Fibroblast of lung (primary cell): ENCODE data around the gene USP24. TPM values are rescaled to one million over a fixed set of nuclear protein-coding genes. Genes with fewer than 3 reads are reported as not detected.

Experiments
- DNase-seq, 2 donors: peaks; one replicate each; pipeline versions ENCODE4 v3.0.0 to v3.0.0-alpha.2; 2010; ENCODE audit warnings: low read depth in 2 of 2
- H2AFZ ChIP-seq: 2 replicates; pipeline ENCODE4 v1.5.1; 2012; ENCODE audit warnings: low read length, control low read depth, inconsistent platforms
- H3K27ac ChIP-seq: 2 replicates; pipeline ENCODE4 v1.5.1; 2011; ENCODE audit warnings: low read length, control low read depth; ENCODE audit not compliant: insufficient read depth
- H3K27me3 ChIP-seq: 2 replicates; pipeline ENCODE4 v1.5.1; 2011; ENCODE audit warnings: mild to moderate bottlenecking, low read length; ENCODE audit not compliant: control insufficient read depth, insufficient read depth
- H3K36me3 ChIP-seq: 2 replicates; pipeline ENCODE4 v1.5.1; 2011; ENCODE audit warnings: low read length; ENCODE audit not compliant: control insufficient read depth, insufficient read depth
- H3K4me1 ChIP-seq: 2 replicates; pipeline ENCODE4 v1.5.1; 2011; ENCODE audit warnings: low read length; ENCODE audit not compliant: control insufficient read depth, insufficient read depth; ENCODE audit errors: extremely low read depth
- H3K4me2 ChIP-seq: 2 replicates; pipeline ENCODE4 v1.5.1; 2011; ENCODE audit warnings: low read length, control low read depth; ENCODE audit not compliant: insufficient read depth; ENCODE audit errors: extremely low read depth
- H3K4me3 ChIP-seq, 4 experiments: fragments of 200-600 bp in 1 of 4; sonication (generic) in 1 of 4; replicated peaks in 1 of 4; 2 replicates each; pipeline ENCODE4 v1.5.1; 2011 to 2016; ENCODE audit warnings: low read length in 4 of 4, low read depth in 3 of 4, mild to moderate bottlenecking in 3 of 4, control low read depth in 2 of 4, inconsistent platforms in 1 of 4, mixed read lengths in 1 of 4; ENCODE audit not compliant: insufficient read depth in 1 of 4; ENCODE audit errors: control extremely low read depth in 1 of 4
- H3K79me2 ChIP-seq: 2 replicates; pipeline ENCODE4 v1.5.1; 2012; ENCODE audit warnings: mild to moderate bottlenecking, low read length, inconsistent platforms; ENCODE audit not compliant: control insufficient read depth, insufficient read depth
- H3K9ac ChIP-seq: 2 replicates; pipeline ENCODE4 v1.5.1; 2011; ENCODE audit warnings: mild to moderate bottlenecking, low read length, control low read depth; ENCODE audit not compliant: insufficient read depth
- H3K9me3 ChIP-seq: 2 replicates; pipeline ENCODE4 v1.5.1; 2012; ENCODE audit warnings: low read depth, low read length; ENCODE audit not compliant: control insufficient read depth, insufficient read depth
- H4K20me1 ChIP-seq: 2 replicates; pipeline ENCODE4 v1.5.1; 2011; ENCODE audit warnings: low read length; ENCODE audit not compliant: control insufficient read depth, insufficient read depth; ENCODE audit errors: extremely low read depth
- CTCF ChIP-seq, 2 donors: IDR thresholded peaks in 1 of 2; conservative IDR thresholded peaks in 1 of 2; 1 replicate in 1 of 2; 2 replicates in 1 of 2; pipeline ENCODE4 v1.5.1; 2011 to 2012; ENCODE audit warnings: low read length in 2 of 2, control low read depth in 1 of 2, inconsistent platforms in 1 of 2, low read depth in 1 of 2, mild to moderate bottlenecking in 1 of 2
- EZH2 ChIP-seq: IDR thresholded peaks from 2 replicates; pipeline ENCODE4 v1.5.1; 2012; ENCODE audit warnings: low read length, control low read depth, mild to moderate bottlenecking; ENCODE audit errors: missing control alignments
- polyA plus RNA-seq, 2 donors: library from polyadenylated mRNA; depleted of rRNA in 1 of 2; stranded (reverse) in 1 of 2; unstranded in 1 of 2; fragments of >200 nt; gene quantifications; 2 replicates each; pipeline ENCODE4 v1.2.1, GENCODE V29; 2011 to 2012; ENCODE audit warnings: missing spikeins in 1 of 2
- total RNA-seq: library from RNA; depleted of rRNA; stranded (reverse); fragments of >200 nt; gene quantifications from 2 replicates; pipeline ENCODE4 v1.2.1, GENCODE V29; 2014

USP24 gene
- total and polyA plus RNA-seq, 2 donors (not counting 1 experiment from before 2014, with no cell fraction given): 16.4 to 63.9 TPM

- Histone ChIP-seq H3K9me3 (no peaks in the 10 kb centered on the region), H3K4me2 (no peak overlapping the region), H4K20me1 (no peaks in the 10 kb centered on the region), H3K4me3 (no peak overlapping the region), H3K9ac (no peak overlapping the region), H3K79me2 (no peaks in the 10 kb centered on the region), H3K27ac (no peak overlapping the region), H3K27me3 (no peaks in the 10 kb centered on the region), H3K36me3 (no peaks in the 10 kb centered on the region), H3K4me1 (no peaks in the 10 kb centered on the region), H2AFZ (no peak overlapping the region)
- no peak for TF ChIP-seq EZH2
- TF ChIP-seq CTCF (conservative IDR thresholded peaks at IDR 0.05 in 1 of 2, IDR thresholded peaks at IDR 0.05 in 1 of 2; ENCODE audit: low read depth in 1 of 2, low read length in 2 of 2): no peak
- DNase-seq: no peak
These were observed 46.8 kb downstream of the USP24 start for GRCh38 chr1:55168353-55168752.

- no peaks in the 10 kb centered on the region for H3K36me3 ChIP-seq
- no peaks in the 10 kb centered on the region for H3K79me2 ChIP-seq
- H3K9ac ChIP-seq: no peak overlapping the region
- no peak overlapping the region for H3K4me3 ChIP-seq
- no peaks in the 10 kb centered on the region for H3K27me3 ChIP-seq
- TF ChIP-seq CTCF (conservative IDR thresholded peaks at IDR 0.05 in 1 of 2, IDR thresholded peaks at IDR 0.05 in 1 of 2; ENCODE audit: low read depth in 1 of 2, low read length in 2 of 2) (no peak), EZH2 (no peak)
- H3K4me1 ChIP-seq: no peaks in the 10 kb centered on the region
- no peak overlapping the region for H3K27ac ChIP-seq
- DNase-seq: no peak
- no peak overlapping the region for H2AFZ ChIP-seq
- H3K4me2 ChIP-seq: no peak overlapping the region
- H4K20me1 ChIP-seq: no peaks in the 10 kb centered on the region
- H3K9me3 ChIP-seq: no peaks in the 10 kb centered on the region
These were observed 47.8 kb downstream of the USP24 start for GRCh38 chr1:55167224-55167871.

GRCh38 chr1:55164906-55165305 is 50.3 kb downstream of the USP24 start:
- H3K27me3 ChIP-seq: no peaks in the 10 kb centered on the region

More at GRCh38 chr1:55164906-55165305, 50.3 kb downstream of the USP24 start:
- DNase-seq: peak in 1 of 2 donors; percentile 6
- Histone ChIP-seq H3K9ac (no peak overlapping the region), H3K4me1 (no peaks in the 10 kb centered on the region), H4K20me1 (no peaks in the 10 kb centered on the region), H3K9me3 (no peaks in the 10 kb centered on the region), H3K36me3 (no peaks in the 10 kb centered on the region), H3K79me2 (no peaks in the 10 kb centered on the region), H2AFZ (no peak overlapping the region), H3K27ac (no peak overlapping the region), H3K4me3 (no peak overlapping the region), H3K4me2 (no peak overlapping the region)
- TF ChIP-seq CTCF (conservative IDR thresholded peaks at IDR 0.05 in 1 of 2, IDR thresholded peaks at IDR 0.05 in 1 of 2; ENCODE audit: low read depth in 1 of 2, low read length in 2 of 2) (no peak), EZH2 (no peak)
